Neural cell (in vitro differentiated cells): ENCODE results near the gene DDX24. TPM values are rescaled to one million over a fixed set of nuclear protein-coding genes. Genes with fewer than 3 reads are reported as not detected.

Source experiments
- H2AFZ ChIP-seq: fragments of 200-600, 300-800 bp; sonication (generic), shearing (Covaris generic); 2 replicates; pipeline ENCODE4 v1.6.0; 2014; ENCODE audit warnings: low read depth, mild to moderate bottlenecking, antibody characterized with exemption, low read length, moderate library complexity
- H3F3A ChIP-seq: fragments of 200-600 bp; shearing (Covaris generic); 2 replicates; pipeline ENCODE4 v1.6.1; 2016; ENCODE audit warnings: mild to moderate bottlenecking, moderate library complexity, mixed read lengths, antibody characterized with exemption, low read length; ENCODE audit not compliant: insufficient read depth, poor library complexity, severe bottlenecking
- H3K27ac ChIP-seq: fragments of 200-600, 300-800 bp; sonication (generic), shearing (Covaris generic); 2 replicates; pipeline ENCODE4 v1.5.1; 2014; ENCODE audit warnings: mild to moderate bottlenecking, low read length, moderate library complexity
- H3K27me3 ChIP-seq: fragments of 300-800, 200-600 bp; sonication (generic), shearing (Covaris generic); 2 replicates; pipeline ENCODE4 v1.6.0; 2014; ENCODE audit warnings: mild to moderate bottlenecking, low read depth, low read length, moderate library complexity; ENCODE audit not compliant: insufficient read depth
- H3K36me3 ChIP-seq: fragments of 300-800, 200-600 bp; sonication (generic), shearing (Covaris generic); 2 replicates; pipeline ENCODE4 v1.5.1; 2014; ENCODE audit warnings: mild to moderate bottlenecking, antibody characterized with exemption, low read length, moderate library complexity; ENCODE audit not compliant: insufficient read depth
- H3K4me2 ChIP-seq: fragments of 300-800, 200-600 bp; sonication (generic), shearing (Covaris generic); 2 replicates; pipeline ENCODE4 v1.6.0; 2014; ENCODE audit warnings: mild to moderate bottlenecking, low read length
- H3K4me3 ChIP-seq: fragments of 300-800, 200-600 bp; sonication (generic), shearing (Covaris generic); 2 replicates; pipeline ENCODE4 v1.5.1; 2014; ENCODE audit warnings: mild to moderate bottlenecking, low read length, moderate library complexity
- H3K79me2 ChIP-seq: fragments of 200-600 bp; shearing (Covaris generic); replicated peaks from 2 replicates; pipeline ENCODE4 v1.6.0; 2014; ENCODE audit warnings: mild to moderate bottlenecking, low read length, moderate library complexity; ENCODE audit not compliant: insufficient read depth
- H3K9ac ChIP-seq: fragments of 300-800, 200-600 bp; sonication (generic), shearing (Covaris generic); 2 replicates; pipeline ENCODE4 v1.6.1; 2016; ENCODE audit warnings: mild to moderate bottlenecking, low read length, mixed read lengths
- H3K9me2 ChIP-seq: fragments of 200-600 bp; shearing (Covaris generic); 2 replicates; pipeline ENCODE4 v1.6.1; 2016; ENCODE audit warnings: mild to moderate bottlenecking, low read length, mixed read lengths; ENCODE audit not compliant: insufficient read depth
- H3K9me3 ChIP-seq: fragments of 200-600, 300-800 bp; sonication (generic), shearing (Covaris generic); 2 replicates; pipeline ENCODE4 v1.6.1; 2016; ENCODE audit warnings: mild to moderate bottlenecking, mixed run types, low read length, moderate library complexity, mixed read lengths
- H4K20me1 ChIP-seq: fragments of 200-600 bp; shearing (Covaris generic); 2 replicates; pipeline ENCODE4 v1.6.1; 2016; ENCODE audit warnings: mild to moderate bottlenecking, mixed run types; ENCODE audit not compliant: insufficient read depth
- CTCF ChIP-seq: fragments of 450-650 bp; IDR thresholded peaks from 2 replicates; pipeline ENCODE4 v1.5.1; 2014; ENCODE audit warnings: antibody characterized with exemption, mild to moderate bottlenecking, moderate library complexity; ENCODE audit not compliant: poor library complexity, severe bottlenecking
- EP300 ChIP-seq: fragments of 450-650 bp; conservative IDR thresholded peaks from 2 replicates; pipeline ENCODE4 v1.6.1; 2014; ENCODE audit warnings: antibody characterized with exemption, mild to moderate bottlenecking, moderate library complexity; ENCODE audit not compliant: poor library complexity, severe bottlenecking
- EZH2 ChIP-seq: fragments of 200-600, 300-800 bp; shearing (Covaris generic), sonication (generic); IDR thresholded peaks from 2 replicates; pipeline ENCODE4 v1.6.1; 2014; ENCODE audit warnings: antibody characterized with exemption, low read length, borderline replicate concordance, mild to moderate bottlenecking; ENCODE audit not compliant: insufficient read depth, poor library complexity, severe bottlenecking
- MXI1 ChIP-seq: fragments of 450-650 bp; conservative IDR thresholded peaks from 2 replicates; pipeline ENCODE4 v1.6.1; 2014; ENCODE audit warnings: antibody characterized with exemption, mild to moderate bottlenecking; ENCODE audit not compliant: poor library complexity, severe bottlenecking
- POLR2AphosphoS5 ChIP-seq: IDR thresholded peaks from 2 replicates; pipeline ENCODE4 v1.6.1; 2012
- RAD21 ChIP-seq: fragments of 450-650 bp; conservative IDR thresholded peaks from 2 replicates; pipeline ENCODE4 v1.6.1; 2014; ENCODE audit warnings: antibody characterized with exemption, mild to moderate bottlenecking, moderate library complexity
- REST ChIP-seq: IDR thresholded peaks from 2 replicates; pipeline ENCODE4 v1.6.1; 2012; ENCODE audit warnings: borderline replicate concordance
- SMC3 ChIP-seq: fragments of 450-650 bp; conservative IDR thresholded peaks from 2 replicates; pipeline ENCODE4 v1.6.1; 2014; ENCODE audit warnings: antibody characterized with exemption, mild to moderate bottlenecking, moderate library complexity; ENCODE audit not compliant: poor library complexity
- TAF1 ChIP-seq: IDR thresholded peaks from 2 replicates; pipeline ENCODE4 v1.6.1; 2012; ENCODE audit warnings: low read depth
- polyA plus RNA-seq: library from polyadenylated mRNA; depleted of rRNA; stranded (reverse); fragments of >200 nt; gene quantifications from 2 replicates; pipeline ENCODE4 v1.2.3, GENCODE V29; 2014

The DDX24 gene
- polyA plus RNA-seq, 1 donor from 2014 or later, result 177 TPM

- Histone ChIP-seq H4K20me1 (no peaks in the 10 kb centered on the region), H3K79me2 (no peaks in the 10 kb centered on the region), H2AFZ (no peak overlapping the region), H3K9me2 (no peaks in the 10 kb centered on the region), H3K9me3 (no peaks in the 10 kb centered on the region), H3K36me3 (no peaks in the 10 kb centered on the region), H3K27ac (no peak overlapping the region), H3F3A (no peaks in the 10 kb centered on the region), H3K9ac (no peak overlapping the region), H3K27me3 (no peaks in the 10 kb centered on the region), H3K4me2 (no peak overlapping the region), H3K4me3 (no peak overlapping the region)
- no peak for TF ChIP-seq REST
- TF ChIP-seq MXI1, result no peak
- TF ChIP-seq RAD21, result no peak
- no peak for TF ChIP-seq CTCF
- TF ChIP-seq SMC3, result no peak
- TF ChIP-seq EP300, result no peak
- no peak for TF ChIP-seq TAF1
- no peak for TF ChIP-seq POLR2AphosphoS5
- no peak for TF ChIP-seq EZH2
These were observed 43.0 kb downstream of the DDX24 start for GRCh38 chr14:94037954-94038353.

- Histone ChIP-seq H3K9ac (no peak overlapping the region), H3K36me3 (no peaks in the 10 kb centered on the region), H3K4me2 (no peak overlapping the region), H3K27ac (no peak overlapping the region), H2AFZ (no peak overlapping the region), H3F3A (no peaks in the 10 kb centered on the region), H4K20me1 (no peaks in the 10 kb centered on the region), H3K9me2 (no peaks in the 10 kb centered on the region), H3K4me3 (no peak overlapping the region), H3K79me2 (no peaks in the 10 kb centered on the region), H3K9me3 (no peaks in the 10 kb centered on the region), H3K27me3 (no peaks in the 10 kb centered on the region)
- TF ChIP-seq EP300 (no peak), RAD21 (peak; percentile 16), EZH2 (no peak), CTCF (peak; percentile 49), TAF1 (no peak), SMC3 (no peak), MXI1 (no peak), POLR2AphosphoS5 (no peak), REST (no peak)
These were observed 44.5 kb downstream of the DDX24 start for GRCh38 chr14:94036313-94037167.
